SHP77 (cell line): ENCODE results near the gene MAGEB6B.
"Not testable (repeated sequence)": the region's sequence is repeated elsewhere in the genome, so short reads cannot be mapped to it uniquely, and the experiment has no call there.

ENCODE experiments used
- DNase-seq, 2 experiments: peaks; one replicate each; lab custom pipeline; 2025; lab: John Stamatoyannopoulos, UW

The MAGEB6B gene, protein sequence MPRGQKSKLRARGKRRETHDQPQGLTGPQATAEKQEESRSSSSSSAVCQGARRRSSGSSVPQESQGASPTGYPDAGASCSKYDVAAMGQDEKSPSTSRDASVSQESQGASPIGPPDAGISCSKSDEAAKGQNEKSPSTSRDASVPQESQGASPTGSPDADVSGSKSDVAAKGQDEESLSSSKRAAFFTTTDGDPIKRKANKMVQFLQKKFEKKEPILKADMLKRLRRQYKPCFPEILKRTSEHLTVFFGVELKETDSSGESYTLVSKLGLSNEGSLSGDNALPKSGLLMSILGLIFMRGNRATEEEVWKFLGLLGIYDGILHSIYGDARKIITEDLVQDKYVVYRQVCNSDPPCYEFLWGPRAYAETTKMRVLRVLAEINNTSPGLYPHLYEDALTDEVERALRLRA

DNA sequence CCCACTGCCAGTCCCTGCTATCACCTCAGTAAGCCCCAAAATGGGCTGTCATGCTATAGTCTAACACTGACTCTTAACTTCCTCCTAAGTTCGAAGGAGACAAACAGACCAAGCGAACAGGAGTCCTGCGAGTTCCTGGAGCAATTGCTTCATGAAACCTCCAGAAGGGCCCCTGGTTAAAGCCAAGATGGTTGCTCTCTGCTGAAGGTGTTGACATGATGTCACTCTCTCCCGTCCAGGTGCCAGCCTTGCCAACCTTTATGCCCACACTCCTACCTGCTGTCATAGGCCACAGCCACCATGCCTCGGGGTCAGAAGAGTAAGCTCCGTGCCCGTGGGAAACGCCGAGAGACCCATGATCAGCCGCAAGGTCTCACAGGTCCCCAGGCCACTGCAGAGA, at the start of gene MAGEB6B:
TSS of gene MAGEB6B (plus strand) at position 301 of the 400 bp plus-strand sequence. CDS start at position 301, 0 bp downstream.
- no peak for DNase-seq

DNA sequence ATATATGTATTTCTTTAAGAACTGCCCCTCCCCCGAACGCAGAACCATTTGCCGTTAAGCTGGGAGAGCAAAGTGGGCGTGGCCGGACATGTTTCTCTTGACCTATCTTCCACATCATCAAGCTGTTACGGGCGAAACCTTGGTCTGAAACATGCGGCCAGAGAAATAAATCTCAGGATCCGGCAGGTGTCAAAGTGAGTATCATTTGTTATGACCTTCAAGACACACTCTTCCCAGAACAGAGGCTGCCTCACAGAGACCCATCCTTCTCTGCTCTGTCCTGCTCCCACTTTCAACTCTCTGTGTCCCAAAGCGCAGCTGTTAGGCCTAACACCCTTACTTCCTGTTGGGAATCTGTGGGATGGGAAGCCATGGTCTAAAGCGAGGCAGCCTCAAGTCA, 22.1 kb upstream of the MAGEB6B start, which contains the start of gene MAGEB18:
TSS of gene MAGEB18 (plus strand) at position 70 of the 400 bp plus-strand sequence. CDS start 643 bp downstream, outside the sequence.
- DNase-seq = no peak

DNA sequence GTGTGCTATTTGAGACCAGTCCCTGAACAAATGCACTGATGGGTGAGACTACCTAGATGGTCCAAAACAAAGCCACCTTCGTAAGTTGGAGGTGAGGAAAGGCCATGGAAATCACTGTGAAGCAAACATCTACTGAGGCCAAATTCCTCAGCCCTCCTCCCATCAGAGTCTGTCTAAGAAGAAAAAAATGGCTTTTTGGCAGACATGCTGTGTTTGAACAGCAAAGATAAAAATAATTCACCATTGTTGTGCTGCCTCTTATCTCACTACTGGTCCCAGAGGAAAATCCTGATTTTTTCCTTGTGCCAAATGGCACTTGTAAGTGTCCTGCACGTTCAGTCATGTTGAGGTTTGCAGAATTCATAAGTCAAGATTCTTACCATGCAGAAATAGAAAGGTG, 14.4 kb upstream of the MAGEB6B start:
- no peak for DNase-seq

DNA sequence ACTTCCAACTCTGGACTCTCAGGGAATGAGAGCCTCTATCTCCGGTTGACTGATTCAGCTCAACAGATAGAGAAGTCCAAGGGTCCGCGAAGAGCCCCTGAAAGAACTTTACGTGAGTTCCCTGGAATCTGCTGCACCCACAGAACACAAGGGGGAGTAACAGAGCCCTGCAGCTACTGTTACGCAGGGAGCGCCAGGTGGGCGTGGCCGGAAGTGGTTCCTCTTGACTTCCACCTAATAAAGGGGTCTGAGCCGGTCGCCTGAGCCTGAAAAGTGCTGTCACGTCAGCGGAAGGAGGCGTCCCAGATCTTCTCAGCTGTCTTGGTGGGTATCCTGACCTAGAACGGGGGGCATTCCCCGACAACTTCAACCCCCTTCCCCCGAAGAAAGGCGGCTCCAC, 31.8 kb downstream of the MAGEB6B start, which contains the start of gene MAGEB6:
TSS of gene MAGEB6 (plus strand) at position 237 of the 400 bp plus-strand sequence. CDS start 1,407 bp downstream, outside the sequence.
- DNase-seq = no peak

DNA sequence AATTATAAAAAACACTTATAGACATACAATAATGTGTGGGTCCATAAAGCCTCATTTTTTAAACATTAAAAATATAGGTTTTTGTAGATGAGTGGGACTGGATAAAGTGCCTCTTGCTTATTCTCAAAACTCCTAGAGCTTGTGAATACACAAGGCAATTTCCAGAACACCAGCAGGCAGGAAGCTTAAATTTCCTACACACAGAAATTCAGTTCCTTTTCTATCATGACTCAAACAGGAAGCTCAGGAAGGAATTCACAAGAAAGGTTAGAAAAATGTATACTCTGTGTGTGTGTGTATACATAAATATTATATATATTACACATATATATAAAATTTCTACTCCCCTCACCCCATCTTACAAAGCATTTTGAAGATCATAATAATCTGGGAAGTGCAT, 43.2 kb downstream of the MAGEB6B start:
- DNase-seq = no peak

DNA sequence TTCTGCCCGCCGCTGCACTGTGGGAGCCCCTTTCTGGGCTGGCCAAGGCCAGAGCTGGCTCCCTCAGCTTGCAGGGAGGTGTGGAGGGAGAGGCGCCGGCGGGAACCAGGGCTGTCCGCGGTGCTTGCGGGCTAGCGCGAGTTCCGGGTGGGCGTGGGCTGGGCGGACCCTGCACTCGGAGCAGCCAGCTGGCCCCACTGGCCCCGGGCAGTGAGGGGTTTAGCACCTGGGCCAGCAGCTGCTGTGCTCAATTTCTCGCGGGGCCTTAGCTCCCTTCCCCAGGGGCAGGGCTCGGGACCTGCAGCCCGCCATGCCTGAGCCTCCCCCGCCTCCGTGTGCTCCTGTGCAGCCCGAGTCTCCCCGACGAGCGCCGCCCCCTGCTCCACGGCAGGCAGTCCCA, 44.3 kb downstream of the MAGEB6B start:
- DNase-seq = not testable (repeated sequence)

- no peak for DNase-seq
Observed at GRCh38 chrX:26208012-26208411, 47.6 kb downstream of the MAGEB6B start.
